ENCODE results near the gene IGFL3.
"Not testable (repeated sequence)": the region's sequence is repeated elsewhere in the genome, so short reads cannot be mapped to it uniquely, and the experiment has no call there.

IGFL3 gene

DNA sequence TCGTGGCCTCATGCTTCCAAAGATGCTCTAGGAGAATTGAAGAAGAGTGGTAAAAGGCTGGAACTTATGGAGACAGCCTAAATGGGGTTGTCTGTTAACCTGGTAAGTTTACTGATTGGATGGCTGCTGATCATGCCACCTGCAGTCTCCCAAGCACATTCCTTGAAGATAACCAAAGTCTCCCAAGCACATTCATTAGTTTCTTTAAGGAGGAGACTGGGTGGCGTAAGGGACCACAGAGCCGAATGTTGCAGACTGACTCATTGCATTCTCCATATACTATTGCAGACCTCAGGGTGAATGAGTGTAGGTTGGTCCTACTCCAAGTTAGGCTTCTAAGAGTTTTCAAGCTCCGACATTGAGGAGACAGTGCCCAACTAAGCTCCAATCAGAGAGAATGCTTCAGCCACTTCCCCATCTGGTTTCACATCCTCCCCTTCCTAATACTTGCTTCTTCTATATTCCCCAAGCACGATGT, at the start of gene IGFL3:
TSS of gene IGFL3 (minus strand) at position 51 of the 478 bp plus-strand sequence. CDS start at position 12, 39 bp downstream.
- DNase-seq (ENCODE audit: low read depth), result no peak

DNA sequence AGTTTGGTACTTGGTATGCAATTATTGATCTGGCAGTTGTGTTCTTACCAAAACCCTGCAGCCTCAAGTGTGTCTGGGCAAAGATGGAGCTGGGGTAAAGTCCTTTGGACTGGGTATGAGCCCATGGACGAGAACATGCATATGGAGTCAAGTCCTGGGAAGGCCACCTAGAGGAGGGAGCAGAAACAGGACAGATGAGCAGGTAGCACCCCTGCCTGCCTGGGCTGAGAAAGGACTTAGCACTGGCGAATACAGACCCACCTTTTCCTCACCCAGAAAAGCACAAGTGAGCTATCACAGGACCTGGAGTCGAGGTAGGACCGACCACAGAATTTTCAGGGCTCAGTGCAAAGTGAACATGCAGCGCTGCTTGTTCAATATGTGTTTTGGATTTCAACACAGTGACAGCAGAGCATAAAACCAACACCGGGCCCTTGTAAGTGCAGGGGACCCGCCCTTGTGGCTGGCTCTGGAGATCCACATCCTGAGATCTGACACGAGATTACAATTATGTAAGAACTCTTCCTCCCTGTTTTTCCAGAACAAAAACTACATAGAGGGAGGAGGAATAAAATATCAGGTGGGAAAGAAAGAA, 49.5 kb upstream of the IGFL3 start:
- DNase-seq (ENCODE audit: low read depth), result no peak

DNA sequence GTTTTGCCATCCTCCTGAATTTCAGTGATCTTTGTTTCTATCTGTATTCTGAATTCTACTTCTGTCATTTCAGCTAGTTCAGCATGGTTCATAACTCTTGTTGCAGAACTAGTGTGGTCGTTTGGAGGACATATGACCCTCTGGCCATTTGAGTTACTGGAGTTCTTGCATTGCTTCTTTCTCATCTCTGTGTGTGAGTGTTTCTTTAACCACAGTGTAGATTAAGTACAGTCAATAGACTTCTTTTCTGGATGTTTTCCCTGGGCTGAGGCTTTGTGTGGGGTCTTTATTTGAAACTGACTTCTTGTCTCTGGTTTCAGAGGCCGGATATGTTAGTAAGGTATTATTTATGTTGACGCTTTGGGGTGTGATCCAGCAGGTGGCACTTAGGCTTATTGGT, 38.2 kb upstream of the IGFL3 start:
- DNase-seq (ENCODE audit: low read depth), result no peak

DNA sequence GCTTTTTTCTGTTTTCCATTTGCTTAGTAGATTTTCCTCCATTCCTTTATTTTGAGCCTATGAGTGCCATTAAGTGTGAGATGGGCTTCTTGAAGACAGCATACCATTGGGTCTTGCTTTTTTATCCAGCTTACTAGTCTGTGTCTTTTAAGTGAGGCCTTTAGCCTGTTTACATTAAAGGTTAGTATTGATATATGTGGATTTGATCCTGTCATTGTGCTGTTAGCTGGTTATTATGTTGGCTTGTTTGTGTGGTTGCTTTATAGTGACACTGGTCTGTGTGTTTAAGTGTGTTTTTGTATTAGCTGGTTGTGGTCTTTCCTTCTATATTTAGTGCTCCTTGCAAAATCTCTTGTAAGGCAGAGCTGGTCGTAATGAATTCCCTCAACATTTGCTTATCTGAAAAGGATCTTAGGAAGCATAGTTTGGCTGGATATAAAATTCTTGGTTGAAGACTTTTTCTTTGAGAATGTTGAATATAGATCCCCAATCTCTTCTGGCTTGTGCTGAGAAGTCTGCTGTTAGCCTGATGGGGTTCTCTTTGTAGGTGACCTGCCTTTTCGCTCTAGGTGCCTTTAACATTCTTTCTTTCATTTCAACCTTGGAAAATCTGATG, 37.3 kb upstream of the IGFL3 start:
- DNase-seq (ENCODE audit: low read depth), result not testable (repeated sequence)

DNA sequence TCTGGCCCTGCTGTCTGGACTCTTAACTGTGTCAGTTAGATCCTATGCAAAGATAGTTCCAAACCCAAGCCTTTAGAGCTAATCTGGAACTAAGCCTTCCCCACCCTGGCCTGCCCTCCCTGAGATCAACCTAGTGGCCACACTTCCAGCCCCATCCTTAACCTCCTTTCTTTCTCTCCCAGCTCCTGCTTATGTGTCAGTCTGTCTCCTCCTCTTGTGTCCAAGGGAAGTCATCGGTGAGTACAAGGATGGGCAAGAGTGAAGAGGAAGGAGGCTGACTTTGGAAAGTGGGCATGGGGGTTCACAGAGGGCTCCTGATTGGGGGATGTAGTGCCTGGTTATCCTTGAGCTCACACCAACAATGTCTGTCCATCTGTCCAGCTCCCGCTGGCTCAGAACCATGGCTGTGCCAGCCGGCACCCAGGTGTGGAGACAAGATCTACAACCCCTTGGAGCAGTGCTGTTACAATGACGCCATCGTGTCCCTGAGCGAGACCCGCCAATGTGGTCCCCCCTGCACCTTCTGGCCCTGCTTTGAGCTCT, 35.8 kb upstream of the IGFL3 start:
- DNase-seq (ENCODE audit: low read depth), result no peak

DNA sequence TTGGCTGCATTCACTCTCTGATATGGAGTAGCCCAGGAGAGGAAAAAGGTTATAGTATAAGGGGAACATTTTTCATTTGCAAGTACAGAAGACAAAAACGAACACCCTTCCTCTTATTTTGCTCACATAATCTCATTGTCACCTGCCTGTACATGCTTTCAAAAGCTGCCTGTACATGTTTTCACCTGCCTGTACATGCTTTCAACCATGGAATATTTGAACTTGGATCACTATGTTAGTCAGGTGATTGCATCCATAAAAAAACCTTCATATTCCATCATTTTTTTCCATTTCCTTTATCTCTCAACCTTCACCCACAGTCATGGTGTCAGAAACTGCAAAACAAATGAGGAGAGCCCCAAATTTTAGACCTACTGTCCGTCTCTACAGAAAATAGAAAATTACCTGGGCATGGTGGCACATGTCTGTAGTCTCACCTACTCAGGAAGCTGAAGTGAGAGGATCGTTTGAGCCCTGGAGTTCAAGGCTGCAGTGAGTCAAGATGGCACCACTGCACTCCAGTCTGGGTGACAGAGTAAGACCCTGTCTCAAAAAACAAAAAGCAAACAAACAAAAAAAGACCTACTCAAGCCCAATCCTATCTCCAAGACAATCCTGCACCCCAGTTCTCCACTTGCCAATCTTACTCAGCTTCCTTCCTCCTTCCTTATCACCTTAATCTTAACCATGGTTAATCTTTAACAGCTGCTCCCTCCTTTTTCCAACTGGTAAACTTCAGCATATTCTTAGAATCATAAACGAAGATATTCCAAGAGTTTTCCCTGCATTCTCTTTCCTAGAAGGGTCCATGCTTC, 35.1 kb upstream of the IGFL3 start:
- no peak for DNase-seq (ENCODE audit: low read depth)

DNA sequence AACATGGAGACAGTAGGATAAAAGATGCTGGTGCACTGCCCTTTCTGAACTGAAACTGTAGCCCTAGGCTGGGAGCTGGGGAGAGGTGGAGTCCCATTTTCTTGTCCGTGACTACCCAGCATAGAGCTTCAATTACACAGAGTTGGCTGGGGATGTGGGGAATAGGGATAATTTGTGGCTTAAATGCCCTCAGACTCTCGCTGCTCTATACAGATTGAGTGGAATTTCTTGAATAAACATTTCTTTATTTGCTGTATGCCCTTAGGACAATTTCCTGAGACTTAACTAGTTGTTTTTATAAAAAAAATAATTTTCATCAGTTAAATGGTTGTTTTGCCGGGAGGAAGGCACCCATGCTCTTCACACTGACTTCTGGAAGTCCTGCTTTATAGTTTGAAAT, 30.7 kb upstream of the IGFL3 start:
- DNase-seq (ENCODE audit: low read depth), result no peak

DNA sequence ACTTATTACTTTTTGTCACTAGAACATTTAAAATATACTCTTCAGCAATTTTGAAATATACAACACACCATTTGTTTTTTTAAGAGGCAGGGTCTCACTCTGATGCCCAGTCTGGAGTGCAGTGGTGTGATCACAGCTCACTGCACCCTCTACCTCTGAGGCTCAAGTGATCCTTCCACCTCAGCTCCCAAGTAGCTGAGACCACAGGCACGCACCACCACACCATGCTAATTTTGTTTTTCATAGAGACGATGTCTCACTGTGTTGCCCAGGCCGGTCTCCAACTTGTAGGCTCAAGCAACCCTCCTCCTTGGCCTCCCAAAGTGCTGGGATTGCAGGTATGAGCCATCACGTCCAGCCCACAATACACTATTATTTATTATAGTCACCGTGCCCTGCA, 26.1 kb upstream of the IGFL3 start:
- DNase-seq (ENCODE audit: low read depth), result no peak

DNA sequence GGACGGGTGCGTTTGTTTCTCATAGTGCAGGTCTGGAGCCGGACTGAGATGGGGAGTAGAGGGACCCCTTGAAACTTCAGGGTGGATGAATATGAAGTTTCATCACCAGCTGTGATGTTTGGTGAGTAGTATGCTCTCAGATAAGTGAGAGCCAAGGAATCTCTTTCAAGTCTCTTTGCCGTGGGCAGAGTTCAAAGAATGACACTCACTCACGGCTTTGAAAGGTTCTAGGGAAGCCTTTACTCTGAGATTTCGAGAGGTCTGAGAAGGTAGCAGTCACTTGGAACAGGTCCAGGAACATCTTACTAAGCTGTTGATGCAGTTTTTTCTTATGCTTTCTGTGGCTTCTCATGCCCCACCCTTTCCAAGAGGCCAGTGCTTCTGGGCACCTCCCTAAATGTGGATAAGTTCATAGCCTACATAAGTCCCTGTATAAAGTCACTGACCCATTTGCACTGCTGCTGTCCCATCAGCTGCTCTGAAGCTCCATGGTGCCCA, 23.4 kb upstream of the IGFL3 start, which contains the start of gene IGFL2:
TSS of gene IGFL2 (plus strand) at position 448 of the 498 bp plus-strand sequence. CDS start at position 489, 41 bp downstream.
- DNase-seq (ENCODE audit: low read depth), result no peak

DNA sequence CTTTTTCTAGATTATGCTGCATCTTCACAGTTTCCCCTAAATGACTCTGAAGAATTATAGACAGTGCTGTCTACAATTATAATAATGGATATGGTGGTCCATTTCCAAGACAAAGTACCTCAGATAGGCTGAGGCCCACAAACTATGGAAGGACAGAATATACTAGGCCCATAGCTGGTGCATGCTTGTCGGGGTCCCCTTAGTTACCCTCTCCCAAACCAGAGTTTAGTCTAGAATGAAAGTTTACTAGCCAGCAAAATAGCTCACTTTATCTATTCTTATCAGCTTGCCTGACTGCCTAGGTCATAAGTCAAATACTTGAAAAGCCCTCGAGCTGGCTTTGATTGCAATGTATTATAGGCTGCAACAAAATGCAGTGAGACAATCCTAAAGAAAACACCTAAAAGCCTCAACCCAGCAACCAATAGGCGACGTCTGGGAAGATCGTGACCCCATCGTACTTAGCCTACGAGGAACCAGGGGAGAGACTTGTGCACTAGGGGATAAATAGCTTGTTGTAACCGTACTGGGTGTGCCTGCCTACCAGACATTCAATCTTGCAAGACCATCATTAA, 22.8 kb upstream of the IGFL3 start:
- no peak for DNase-seq (ENCODE audit: low read depth)

DNA sequence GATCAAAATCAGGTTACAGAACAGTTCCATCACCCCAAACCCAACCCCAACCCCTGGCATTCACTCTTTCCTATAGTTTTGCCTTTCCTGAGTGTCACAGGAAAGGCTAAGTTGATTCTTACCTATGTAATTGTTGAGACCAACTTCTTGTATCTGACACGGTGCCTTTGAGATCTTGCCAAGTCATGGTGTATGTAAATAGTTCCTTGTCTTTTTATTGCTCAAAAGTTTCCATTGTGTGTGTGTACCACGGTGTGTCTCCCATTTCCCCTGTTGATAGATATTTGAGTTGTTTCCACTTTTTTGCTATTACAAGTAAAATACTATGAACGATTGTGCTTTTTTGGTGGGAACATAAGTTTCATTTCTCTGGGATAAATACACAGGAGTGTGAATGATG, 20.3 kb upstream of the IGFL3 start:
- DNase-seq (ENCODE audit: low read depth), result no peak

DNA sequence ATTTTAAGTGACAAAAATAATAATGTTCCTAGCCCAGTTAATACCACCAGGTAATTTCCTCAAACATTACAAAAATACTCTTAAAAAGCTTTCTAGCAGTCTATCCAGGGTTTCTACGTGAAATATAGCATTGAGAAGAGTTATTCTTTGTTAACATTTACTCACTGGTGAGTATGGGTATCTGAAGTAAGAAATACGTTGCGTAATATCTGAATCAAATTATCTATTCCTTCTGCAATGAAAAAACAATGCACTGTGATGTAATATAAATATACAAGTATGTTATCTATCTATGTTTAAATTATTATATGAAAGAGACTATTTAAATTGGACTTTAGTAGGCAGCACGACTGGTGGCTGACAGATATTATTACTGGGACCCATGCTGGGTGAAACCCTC, 17.8 kb upstream of the IGFL3 start:
- no peak for DNase-seq (ENCODE audit: low read depth)

DNA sequence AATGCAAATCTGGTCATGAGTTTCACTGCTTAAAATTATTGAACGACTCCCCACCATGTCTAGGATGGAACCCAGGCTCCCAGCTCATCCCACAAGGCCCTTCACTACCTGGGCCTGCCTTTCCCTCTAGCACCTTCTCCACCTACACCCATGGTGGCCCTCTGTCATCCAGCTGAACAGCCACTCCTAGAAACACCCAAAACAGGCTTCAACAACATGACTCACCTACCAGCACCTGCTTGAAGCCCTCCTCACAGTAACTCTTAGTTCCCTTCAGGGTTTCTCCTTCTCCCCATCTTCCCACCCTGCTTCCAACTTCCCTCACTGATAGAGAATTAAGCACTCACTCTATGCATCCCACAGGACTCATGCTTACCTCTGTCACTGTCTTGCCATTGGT, 16.9 kb upstream of the IGFL3 start:
- DNase-seq (ENCODE audit: low read depth), result no peak

DNA sequence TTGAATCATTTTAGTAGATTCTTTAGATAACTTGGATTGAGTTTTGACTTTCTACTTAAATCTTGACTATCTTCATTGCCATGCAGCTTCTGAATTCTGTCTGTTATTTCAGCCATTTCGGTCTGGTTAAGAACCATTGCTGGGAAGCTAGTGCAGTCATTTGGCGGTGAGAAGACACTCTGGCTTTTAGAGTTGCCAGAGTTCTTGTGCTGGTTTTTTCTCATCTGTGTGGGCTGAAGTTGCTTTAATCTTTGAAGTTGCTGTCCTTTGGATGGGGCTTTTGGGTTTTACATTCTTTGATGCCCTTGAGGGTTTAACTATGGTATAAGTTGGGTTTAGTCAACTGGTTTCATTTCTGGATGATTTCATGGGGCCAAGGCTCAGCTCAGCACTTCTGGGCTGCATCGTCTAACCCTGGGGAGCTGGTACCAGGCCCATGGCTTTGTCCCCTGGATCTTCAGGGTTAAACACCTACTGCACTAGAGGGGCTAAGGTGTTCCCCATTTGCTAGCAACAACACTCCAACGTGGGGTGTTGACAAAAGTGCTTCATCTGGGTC, 13.5 kb upstream of the IGFL3 start:
- no peak for DNase-seq (ENCODE audit: low read depth)

DNA sequence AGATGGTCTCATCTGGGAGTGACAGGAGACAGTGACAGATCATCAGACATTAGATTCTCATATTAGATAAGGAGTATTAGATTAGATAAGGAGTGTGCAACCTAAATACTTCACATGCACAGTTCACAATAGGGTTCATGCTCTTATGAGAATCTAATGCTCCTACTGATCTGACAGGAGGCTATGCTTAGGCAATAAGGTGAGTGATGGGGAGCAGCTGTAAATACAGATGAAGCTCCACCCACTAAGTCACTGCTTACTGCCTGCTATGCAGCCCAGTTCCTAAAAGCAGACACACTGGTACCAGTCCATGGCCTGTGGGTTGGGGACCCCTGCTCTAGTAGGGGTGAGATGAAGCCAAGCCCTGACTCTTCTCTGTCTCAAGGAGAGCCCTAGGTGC, 10.0 kb upstream of the IGFL3 start:
- DNase-seq (ENCODE audit: low read depth), result no peak

DNA sequence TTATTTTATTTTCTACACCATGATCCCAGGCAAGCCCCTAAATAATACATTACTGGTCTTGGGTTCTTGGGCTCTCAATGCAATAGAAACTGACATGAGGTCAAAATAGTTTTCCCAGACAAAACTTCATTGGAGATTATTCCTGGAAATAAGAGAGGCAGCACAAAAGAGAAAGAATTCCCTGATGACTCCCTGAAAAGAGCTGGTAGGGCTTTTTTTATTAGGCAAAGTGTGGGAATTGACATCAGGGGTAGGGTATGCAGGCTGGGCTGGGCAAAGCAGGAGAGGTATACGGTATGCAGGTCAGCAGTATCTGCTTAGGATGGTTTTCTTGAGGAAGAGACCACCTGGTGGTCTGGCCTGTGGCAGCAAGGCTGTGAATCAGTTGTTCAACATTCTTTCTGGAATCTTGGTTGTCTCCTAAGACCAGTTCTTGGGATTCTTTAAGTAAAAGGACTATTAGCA, 9.3 kb upstream of the IGFL3 start:
- DNase-seq (ENCODE audit: low read depth), result no peak

DNA sequence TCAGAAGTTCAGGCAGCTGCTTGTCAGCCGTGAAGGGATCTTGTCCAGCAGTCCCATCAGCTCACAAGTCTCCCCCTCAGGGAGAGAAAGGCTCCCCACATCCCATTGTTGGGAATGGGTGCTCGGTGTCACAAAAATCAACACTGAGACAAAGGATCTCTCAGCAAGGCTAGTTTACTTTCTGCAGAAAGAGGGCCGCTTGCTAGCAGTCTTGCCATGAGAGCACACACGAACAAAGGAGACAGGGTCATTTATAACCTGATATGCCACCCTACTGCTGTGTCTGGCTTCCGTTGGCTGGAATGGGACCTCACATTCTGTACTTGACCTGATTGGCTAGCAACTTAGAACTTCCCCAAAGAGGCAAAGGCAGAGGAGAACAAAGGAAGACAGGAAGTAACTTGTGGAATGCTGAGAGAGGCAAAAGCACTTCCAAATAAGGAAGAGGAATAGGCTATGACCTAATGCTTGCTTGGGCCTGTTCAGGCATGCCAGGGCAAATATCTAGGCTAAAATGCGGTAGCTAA, 8.7 kb upstream of the IGFL3 start:
- DNase-seq (ENCODE audit: low read depth), result peak; percentile 96

DNA sequence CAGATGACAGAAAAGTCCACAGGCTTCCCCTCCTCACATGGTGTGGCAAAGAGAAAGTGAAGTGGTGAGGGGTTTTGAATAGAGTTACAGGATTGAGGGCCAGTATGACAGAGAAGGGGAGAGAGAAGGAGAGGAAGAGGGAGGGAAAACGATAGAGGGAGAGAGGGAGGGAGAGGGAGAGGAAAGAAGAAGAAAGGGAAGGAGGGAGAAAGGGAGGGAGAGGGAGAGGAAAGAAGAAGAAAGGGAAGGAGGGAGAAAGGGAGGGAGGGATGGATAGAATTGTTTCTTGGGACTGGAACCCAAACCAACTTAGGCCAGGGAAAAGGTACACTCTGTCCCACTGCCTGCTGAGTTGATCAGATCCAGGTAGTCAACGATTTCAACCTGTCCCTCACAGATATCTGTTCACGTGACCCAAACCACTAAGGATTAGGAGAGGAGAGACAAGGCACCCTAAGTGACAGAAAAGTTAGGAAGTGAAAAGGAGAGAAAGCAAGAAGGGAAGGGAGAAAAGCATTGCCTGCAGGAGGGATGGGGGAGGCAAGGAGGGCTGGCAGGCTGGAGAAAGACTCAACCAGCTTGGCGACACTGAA, 8.1 kb upstream of the IGFL3 start:
- DNase-seq (ENCODE audit: low read depth), result no peak

DNA sequence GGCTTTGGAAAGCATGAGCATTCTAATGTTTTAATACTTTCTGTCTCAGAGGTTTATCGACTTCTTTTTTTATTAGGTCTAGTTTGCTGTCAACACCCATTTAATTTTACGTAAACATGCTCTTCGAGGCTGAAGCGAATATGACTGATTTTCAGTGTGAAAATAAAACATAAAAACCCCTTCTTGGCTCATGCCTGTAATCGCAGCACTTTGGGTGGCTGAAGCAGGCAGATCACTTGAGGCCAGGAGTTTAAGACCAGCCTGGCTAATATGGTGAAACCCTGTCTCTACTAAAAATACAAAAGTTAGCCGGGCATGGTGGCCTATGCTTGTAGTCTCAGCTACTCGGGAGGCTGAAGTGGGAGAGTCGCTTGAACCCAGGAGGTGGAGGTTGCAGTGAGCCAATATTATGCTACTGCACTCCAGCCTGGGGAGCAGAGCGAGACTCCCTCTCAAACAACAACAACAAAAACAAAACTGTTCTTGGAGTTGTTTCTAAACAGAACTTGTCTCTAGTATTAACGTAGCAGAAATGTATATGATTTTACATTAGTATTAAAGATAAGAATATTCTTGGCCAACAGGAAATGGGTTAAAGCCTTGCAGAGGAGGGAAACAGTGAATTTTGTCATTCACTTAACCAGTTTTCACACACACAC, 7.1 kb upstream of the IGFL3 start:
- DNase-seq (ENCODE audit: low read depth), result no peak

DNA sequence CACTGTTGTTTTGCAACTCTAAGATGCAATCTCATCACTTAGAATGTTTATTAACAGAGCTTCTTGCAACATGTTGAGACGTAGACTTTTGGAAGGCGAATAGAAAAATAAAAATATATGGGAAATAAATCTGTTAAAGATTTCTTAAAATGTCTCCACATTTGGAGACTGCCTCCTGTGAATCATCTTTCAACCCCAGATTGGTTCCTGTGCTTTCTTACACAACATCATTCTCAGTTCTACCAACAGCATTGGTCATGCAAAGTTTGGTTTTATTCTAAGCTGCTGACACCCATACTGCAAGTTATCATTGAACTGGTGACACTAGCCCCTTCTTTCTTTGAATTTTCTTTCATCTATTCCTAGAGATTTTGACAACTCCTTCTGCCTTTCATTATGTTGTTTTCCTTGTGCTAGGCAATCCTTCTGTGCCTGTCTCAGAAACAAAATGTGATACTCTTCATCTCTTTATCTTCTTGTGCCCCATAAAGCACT, 1.6 kb upstream of the IGFL3 start:
- no peak for DNase-seq (ENCODE audit: low read depth)
